GM12878 (cell line): ENCODE measurements around the gene MDFIC. TPM values are rescaled to one million over a fixed set of nuclear protein-coding genes. Genes with fewer than 3 reads are reported as not detected.
A peak's percentile ranks its signal among the peaks of the same experiment; 100 is the strongest.

Source experiments
- ATAC-seq: fragments of 200-7000 bp; cut with Tn5 transposase; 3 replicates; pipeline ENCODE4 v1.9.1; 2020; ENCODE audit warnings: mild to moderate bottlenecking, moderate library complexity
- BruUV-seq: library from RNA; stranded (reverse); fragments of 400-500 nt; replicated peaks from 2 replicates; lab custom pipeline; 2021; lab: Mats Ljungman, UMichigan
- CTCF ChIA-PET: fragments of 300-600 bp; sonication (Branson Sonifier 250); formaldehyde crosslinking; extraction: SDS; loops from one replicate; lab custom pipeline; 2021; ENCODE audit warnings: inconsistent platforms; lab: Yijun Ruan, JAX
- POLR2A ChIA-PET: fragments of 350-600 bp; formaldehyde crosslinking; extraction: SDS; loops from one replicate; lab custom pipeline; 2021; ENCODE audit warnings: inconsistent platforms; lab: Charles Lee
- RAD21 ChIA-PET: fragments of 300-600 bp; sonication (Branson Sonifier 250); formaldehyde crosslinking; loops from one replicate; lab custom pipeline; 2023; ENCODE audit warnings: antibody characterized with exemption; ENCODE audit not compliant: unreplicated experiment; lab: Charles Lee
- SMC1A ChIA-PET: fragments of 300-600 bp; sonication (Branson Sonifier 250); formaldehyde crosslinking; loops from one replicate; lab custom pipeline; 2023; ENCODE audit not compliant: unreplicated experiment, uncharacterized antibody; lab: Charles Lee
- DNase-seq: peaks from one replicate; pipeline ENCODE4 v3.0.0-alpha.2; 2011; ENCODE audit warnings: low read depth, low spot score
- FAIRE-seq: peaks from 3 replicates; lab custom pipeline; 2011; peaks lifted over from hg19 to GRCh38; lab: Jason Lieb, UNC
- H2AFZ ChIP-seq: 2 replicates; pipeline ENCODE4 v1.6.0; 2011; ENCODE audit warnings: low read depth, low read length, control low read depth; ENCODE audit not compliant: control insufficient read depth
- H3K27ac ChIP-seq: 2 replicates; pipeline ENCODE4 v1.5.1; 2011; ENCODE audit warnings: control low read depth; ENCODE audit not compliant: control insufficient read depth, insufficient read depth
- H3K27me3 ChIP-seq, 2 experiments: replicated peaks in 1 of 2; 2 replicates each; pipeline versions ENCODE4 v1.6.0 to v1.6.1; 2011; ENCODE audit warnings: low read length in 1 of 2; ENCODE audit not compliant: control insufficient read depth in 2 of 2, insufficient read depth in 2 of 2
- H3K36me3 ChIP-seq, 2 experiments: 2 replicates each; pipeline ENCODE4 v1.5.1; 2011; ENCODE audit warnings: low read length in 1 of 2; ENCODE audit not compliant: control insufficient read depth in 2 of 2, insufficient read depth in 2 of 2
- H3K4me1 ChIP-seq: 2 replicates; pipeline ENCODE4 v1.6.1; 2011; ENCODE audit warnings: mild to moderate bottlenecking, low read length, moderate library complexity, mixed read lengths; ENCODE audit not compliant: control insufficient read depth, insufficient read depth
- H3K4me2 ChIP-seq: 2 replicates; pipeline ENCODE4 v1.6.0; 2011; ENCODE audit warnings: control low read depth; ENCODE audit not compliant: control insufficient read depth, insufficient read depth
- H3K4me3 ChIP-seq: fragments of 200-600 bp; sonication (generic); 2 replicates; pipeline ENCODE4 v1.5.1; 2016
- H3K79me2 ChIP-seq: 2 replicates; pipeline ENCODE4 v1.6.0; 2011; ENCODE audit warnings: low read length; ENCODE audit not compliant: control insufficient read depth, insufficient read depth
- H3K9ac ChIP-seq: 2 replicates; pipeline ENCODE4 v1.8.0; 2011; ENCODE audit warnings: low read length, control low read depth, mixed read lengths; ENCODE audit not compliant: control insufficient read depth, insufficient read depth
- H3K9me3 ChIP-seq: replicated peaks from 3 replicates; pipeline ENCODE4 v1.5.1; 2011; ENCODE audit warnings: mild to moderate bottlenecking, low read length; ENCODE audit not compliant: control insufficient read depth, insufficient read depth
- H4K20me1 ChIP-seq: 2 replicates; pipeline ENCODE4 v1.6.0; 2011; ENCODE audit not compliant: control insufficient read depth, insufficient read depth
- CBX5 ChIP-seq: sonication (generic); IDR thresholded peaks from 2 replicates; pipeline ENCODE4 v1.6.1; 2016; ENCODE audit warnings: low read depth, moderate library complexity, mild to moderate bottlenecking, inconsistent platforms
- CREM ChIP-seq: IDR thresholded peaks from 2 replicates; pipeline ENCODE4 v1.6.1; 2014; ENCODE audit warnings: antibody characterized with exemption, low read depth
- JUNB ChIP-seq: IDR thresholded peaks from 2 replicates; pipeline ENCODE4 v1.6.1; 2016; ENCODE audit warnings: antibody characterized with exemption, mild to moderate bottlenecking
- MEF2A ChIP-seq: IDR thresholded peaks from 2 replicates; pipeline ENCODE4 v1.6.1; 2011; ENCODE audit warnings: low read depth, mild to moderate bottlenecking, low read length, moderate library complexity; ENCODE audit not compliant: insufficient read depth
- NFIC ChIP-seq: IDR thresholded peaks from 2 replicates; pipeline ENCODE4 v1.6.1; 2012; ENCODE audit warnings: low read depth, mild to moderate bottlenecking, inconsistent platforms, low read length, moderate library complexity
- NFXL1 ChIP-seq: fragments of 450-650 bp; IDR thresholded peaks from 2 replicates; pipeline ENCODE4 v1.6.1; 2017; ENCODE audit warnings: antibody characterized with exemption, mild to moderate bottlenecking, borderline replicate concordance
- PML ChIP-seq: IDR thresholded peaks from 2 replicates; pipeline ENCODE4 v1.6.1; 2012; ENCODE audit warnings: low read length, inconsistent platforms
- ZNF24 ChIP-seq: fragments of 450-650 bp; IDR thresholded peaks from 2 replicates; pipeline ENCODE4 v1.6.1; 2017; ENCODE audit warnings: antibody characterized with exemption, mild to moderate bottlenecking
- ZNF274 ChIP-seq: IDR thresholded peaks from one replicate; pipeline ENCODE4 v1.8.0; 2011; ENCODE audit not compliant: insufficient read length, insufficient read depth
- WGBS: methylation state at CpG from one replicate; pipeline ENCODE4 v1.1.6; 2016; ENCODE audit warnings: low lambda C conversion rate; ENCODE audit not compliant: insufficient replicate concordance, insufficient coverage; ENCODE audit errors: missing lambda C conversion rate; 5-methylcytosine and 5-hydroxymethylcytosine counted together
- in situ Hi-C: fragments of 300-500 bp; cut with MboI; formaldehyde crosslinking; loops from 9 replicates; pipeline ENCODE4 v1.14.3; 2018; ENCODE audit warnings: mixed read lengths
- intact Hi-C: fragments of 100-400 bp; cut with micrococcal nuclease; formaldehyde crosslinking; loops from one replicate; pipeline ENCODE4 v1.14.2; 2022; ENCODE audit not compliant: unreplicated experiment
- polyA plus RNA-seq, 11 experiments: library from polyadenylated mRNA; depleted of rRNA in 4 of 11; unstranded in 6 of 11; stranded (reverse) in 5 of 11; fragments of >200 nt; fragmentation: Nextera tagmentation in 4 of 11; fragmentation: Illumina TruSeq in 1 of 11; extraction: Ambion mirVana in 4 of 11; extraction: Trizol in 1 of 11; gene quantifications; 1 replicate in 1 of 11; 2 replicates in 10 of 11; pipeline versions ENCODE4 v1.2.1 to v1.2.3, GENCODE V29; 2011 to 2016; ENCODE audit warnings: inconsistent platforms in 2 of 11, missing spikeins in 2 of 11, low read depth in 1 of 11
- total RNA-seq, 4 experiments: library from RNA; depleted of rRNA in 3 of 4; stranded (reverse); fragments of >200 nt in 3 of 4; fragmentation: Illumina TruSeq in 1 of 4; extraction: Trizol in 1 of 4; gene quantifications; 2 replicates each; pipeline versions ENCODE4 v1.2.1 to v1.2.3, GENCODE V29; 2013 to 2021
- TF ChIP-seq, protein P1 (sequence below): IDR thresholded peaks from 2 replicates; pipeline ENCODE4 v1.6.1; 2012; ENCODE audit warnings: low read length, inconsistent platforms

MDFIC gene
- total and polyA plus RNA-seq, 10 of the 15 experiments (the other 5 are each of a cell fraction or from before 2014, with no cell fraction given): 7.3 to 58.4 (median 40.0) TPM

DNA sequence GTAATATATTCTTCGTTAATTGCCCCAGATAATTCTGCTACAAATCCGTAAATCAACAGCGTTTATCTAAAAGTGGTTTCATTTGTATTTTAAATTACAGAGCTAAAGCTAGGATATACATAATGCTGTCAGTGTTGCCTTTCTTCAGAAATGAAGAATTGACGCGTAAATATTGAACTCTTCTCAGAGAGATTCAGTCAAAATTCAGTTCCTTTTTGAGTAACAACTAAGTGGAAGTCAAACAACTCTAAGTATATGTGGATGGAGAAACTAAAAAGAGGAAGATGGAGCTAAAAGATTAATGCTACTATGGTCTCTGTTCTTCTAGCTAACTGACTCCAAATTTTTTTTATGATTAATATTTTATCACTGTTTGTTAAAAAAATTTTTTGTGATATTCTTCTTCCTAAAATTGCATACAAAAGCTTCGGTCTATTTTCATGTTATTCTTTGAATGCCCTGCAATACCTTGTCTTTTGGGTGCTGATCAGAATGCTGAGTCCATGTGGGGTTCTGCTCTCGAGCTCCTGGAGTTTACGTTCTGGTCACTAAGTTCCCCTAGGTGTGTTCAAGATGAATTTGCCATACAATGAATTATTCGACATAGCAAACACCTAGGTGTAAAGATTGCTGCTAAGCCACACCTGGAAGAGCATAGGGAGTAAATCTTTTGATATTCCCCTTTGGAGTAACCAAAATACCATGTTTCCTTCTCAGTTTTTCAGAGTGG is 20.7 kb downstream of the MDFIC start:
- no peak for DNase-seq
- H3K4me1 ChIP-seq: peaks cover 26% of the 10 kb centered on the region
- H3K9me3 ChIP-seq: no peaks in the 10 kb centered on the region; the same call in 1 of the 3 replicates
- in situ Hi-C loops (no loop called here), intact Hi-C loops (no loop called here)
- peak overlapping the region; percentile 84 for H3K4me2 ChIP-seq
- H3K27me3 ChIP-seq: no peaks in the 10 kb centered on the region
- no peaks in the 10 kb centered on the region for H4K20me1 ChIP-seq
- BruUV-seq: no TSS peak
- peak overlapping the region; percentile 39 for H3K27ac ChIP-seq
- H3K4me3 ChIP-seq: no peak overlapping the region
- CTCF ChIA-PET: interaction anchor here (0.6 to 4.7 kb wide), 11 partner anchors 10 to 109 kb away, joined by 3 to 22 read pairs (median 4); no protein-coding TSS in a partner anchor
- WGBS: 19% methylated on average over 9 of the region's 9 CpGs
- H3K9ac ChIP-seq: no peak overlapping the region
- peaks cover 4 to 16% of the 10 kb centered on the region in 2 experiments; a peak in 3 of 4 replicates for H3K36me3 ChIP-seq
- SMC1A ChIA-PET: interaction anchor here (0.8 to 15.8 kb wide), 21 partner anchors 11 to 278 kb away, joined by 3 to 154 read pairs (median 4); no protein-coding TSS in a partner anchor
- H3K79me2 ChIP-seq: peaks cover 65% of the 10 kb centered on the region
- RAD21 ChIA-PET: interaction anchor here (0.8 to 5.5 kb wide), 10 partner anchors 9 to 119 kb away, joined by 3 to 109 read pairs (median 3); no protein-coding TSS in a partner anchor
- ATAC-seq: peak; percentile 70
- POLR2A ChIA-PET: interaction anchor here (1.0 to 1.2 kb wide), 2 partner anchors 17 to 18 kb away, joined by 3 to 4 read pairs; no protein-coding TSS in a partner anchor
- TF ChIP-seq PML (0 out of 2 replicates have a peak, but pooled peaks have one; percentile 46), ZNF274 (no peak), NFXL1 (no peak), CBX5 (0 out of 2 replicates have a peak, but pooled peaks have one; percentile 16), MEF2A (0 out of 2 replicates have a peak, but pooled peaks have one; percentile 14), NFIC (peak; percentile 75; the same call in 1 of the 2 replicates), CREM (0 out of 2 replicates have a peak, but pooled peaks have one; percentile 26), JUNB (peak; percentile 84), ZNF24 (peak; percentile 80)
- TF ChIP-seq, protein P1, sequence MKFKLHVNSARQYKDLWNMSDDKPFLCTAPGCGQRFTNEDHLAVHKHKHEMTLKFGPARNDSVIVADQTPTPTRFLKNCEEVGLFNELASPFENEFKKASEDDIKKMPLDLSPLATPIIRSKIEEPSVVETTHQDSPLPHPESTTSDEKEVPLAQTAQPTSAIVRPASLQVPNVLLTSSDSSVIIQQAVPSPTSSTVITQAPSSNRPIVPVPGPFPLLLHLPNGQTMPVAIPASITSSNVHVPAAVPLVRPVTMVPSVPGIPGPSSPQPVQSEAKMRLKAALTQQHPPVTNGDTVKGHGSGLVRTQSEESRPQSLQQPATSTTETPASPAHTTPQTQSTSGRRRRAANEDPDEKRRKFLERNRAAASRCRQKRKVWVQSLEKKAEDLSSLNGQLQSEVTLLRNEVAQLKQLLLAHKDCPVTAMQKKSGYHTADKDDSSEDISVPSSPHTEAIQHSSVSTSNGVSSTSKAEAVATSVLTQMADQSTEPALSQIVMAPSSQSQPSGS: 0 out of 2 replicates have a peak, but pooled peaks have one; percentile 32
- no peak overlapping the region for H2AFZ ChIP-seq
- FAIRE-seq: no peak
